GM21619 (cell line): ENCODE data around the gene ZFP36L1.

Source experiments
- ATAC-seq: cut with Tn5 transposase; IDR thresholded peaks from one replicate; pipeline ENCODE4 v1.9.1; 2021; ENCODE audit not compliant: unreplicated experiment

The ZFP36L1 gene

DNA sequence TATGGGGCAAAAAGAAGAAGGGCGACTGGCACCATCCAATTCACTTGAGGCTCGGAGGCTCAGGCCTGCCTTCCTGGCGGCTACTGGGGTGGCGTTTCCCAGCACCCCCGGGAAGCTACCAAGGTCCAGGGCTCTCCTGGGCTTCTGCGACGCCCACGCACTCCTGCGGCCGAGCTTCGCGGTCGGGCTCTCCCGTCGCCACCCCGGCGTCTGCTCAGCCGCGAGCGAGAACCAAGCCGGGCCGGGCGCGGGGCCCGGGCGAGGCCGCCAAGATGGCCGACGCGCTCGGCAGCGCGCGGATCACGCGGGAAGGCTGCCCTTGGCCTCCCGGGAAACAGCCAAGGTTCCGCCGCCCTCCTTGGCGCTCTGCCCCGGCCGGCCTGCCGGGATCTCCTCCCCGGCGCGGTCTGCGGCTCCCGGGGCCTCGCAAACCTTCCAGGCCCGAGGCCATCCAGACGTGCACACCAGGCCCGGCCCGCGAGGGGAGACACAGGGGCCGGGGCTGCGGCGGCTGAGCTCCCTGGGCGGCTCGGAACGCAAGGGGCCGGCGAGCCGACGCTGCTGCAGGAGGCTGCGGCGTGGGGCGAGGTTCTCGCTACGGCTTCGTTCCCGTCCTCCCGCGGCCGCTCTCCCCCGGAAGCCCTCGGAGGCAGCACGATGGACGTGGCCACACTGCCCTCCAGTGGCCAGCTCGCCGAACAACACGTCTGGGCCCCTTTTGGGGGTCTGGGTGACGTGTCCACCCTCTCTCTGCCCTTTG, 23.5 kb upstream of the ZFP36L1 start:
- ATAC-seq: peak; percentile 48

DNA sequence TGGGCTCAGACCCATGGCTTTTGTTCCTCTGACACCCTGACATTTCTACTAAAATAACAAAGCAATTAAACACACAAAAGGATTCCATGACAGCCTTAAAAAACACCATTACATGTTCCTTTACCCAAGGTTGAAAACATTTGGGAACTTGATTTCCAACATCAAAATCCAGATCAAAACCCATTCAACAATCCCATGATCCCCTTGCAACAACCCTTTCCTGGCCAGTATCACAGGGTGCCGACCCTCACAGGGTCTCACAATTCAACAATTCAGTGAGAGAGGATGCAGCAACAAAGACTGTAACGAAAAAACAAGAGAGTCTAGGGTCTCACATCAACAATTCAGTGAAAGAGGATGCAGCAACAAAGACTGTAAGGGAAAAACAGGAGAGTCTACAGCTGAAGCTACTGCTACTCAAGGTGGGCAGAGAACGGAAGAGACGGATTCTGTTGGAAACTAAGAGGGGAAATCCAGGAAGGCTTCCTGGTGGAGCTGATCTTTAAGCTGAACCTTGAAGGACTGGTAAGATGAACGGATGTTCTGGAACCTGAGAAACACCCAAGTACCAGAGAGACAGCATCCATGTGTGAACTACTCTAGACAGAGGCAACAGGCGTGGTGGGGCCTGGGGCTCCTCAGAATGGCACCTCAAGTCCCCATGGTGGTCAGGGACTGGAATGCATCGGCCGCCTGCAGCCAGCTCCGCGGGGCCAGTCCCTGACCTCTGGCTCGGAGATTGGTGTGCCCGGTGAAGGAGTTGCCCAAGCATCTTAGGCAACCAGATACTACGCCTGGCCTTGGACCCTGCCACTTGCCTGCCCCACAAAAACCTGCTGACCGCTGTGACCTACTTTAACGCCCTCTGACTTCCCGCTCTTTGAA, 22.7 kb upstream of the ZFP36L1 start:
- peak; percentile 3 for ATAC-seq

DNA sequence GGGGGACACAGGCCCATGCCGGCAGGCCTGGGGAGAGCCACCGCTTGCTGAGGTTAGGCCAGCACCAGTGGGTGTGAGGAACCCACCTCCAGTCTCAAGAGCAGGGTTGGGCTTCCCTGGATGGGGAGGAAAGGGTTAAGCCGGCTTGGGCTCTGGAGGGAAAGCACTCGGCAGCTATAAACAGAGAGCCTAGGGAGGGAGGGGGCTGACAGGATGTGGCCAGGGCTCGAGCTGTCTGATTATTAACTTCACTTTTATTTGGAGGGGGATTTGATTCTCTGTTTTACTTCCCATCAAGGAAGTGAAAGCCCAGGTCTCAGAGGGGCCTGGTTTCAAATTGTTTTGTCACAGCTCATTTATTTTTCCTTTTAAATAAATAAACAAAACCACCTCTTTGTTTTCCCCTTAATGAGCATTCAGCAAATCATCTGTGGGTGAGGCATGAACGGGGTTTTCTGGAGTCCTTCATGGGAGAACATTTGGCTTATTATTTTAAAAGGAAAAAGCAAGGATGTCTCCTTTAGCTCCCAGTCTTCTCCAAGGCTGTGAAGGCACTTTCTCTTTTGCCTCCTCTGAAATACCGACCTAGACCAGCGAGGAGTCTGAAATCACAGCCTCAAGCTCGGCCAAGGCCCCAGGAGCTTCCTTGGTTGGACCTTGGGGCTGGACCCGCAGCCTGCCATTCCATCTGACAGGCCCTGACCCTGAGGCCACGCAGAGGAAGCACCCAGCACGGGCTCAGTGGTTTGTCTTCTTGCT, 21.9 kb upstream of the ZFP36L1 start:
- no peak for ATAC-seq

DNA sequence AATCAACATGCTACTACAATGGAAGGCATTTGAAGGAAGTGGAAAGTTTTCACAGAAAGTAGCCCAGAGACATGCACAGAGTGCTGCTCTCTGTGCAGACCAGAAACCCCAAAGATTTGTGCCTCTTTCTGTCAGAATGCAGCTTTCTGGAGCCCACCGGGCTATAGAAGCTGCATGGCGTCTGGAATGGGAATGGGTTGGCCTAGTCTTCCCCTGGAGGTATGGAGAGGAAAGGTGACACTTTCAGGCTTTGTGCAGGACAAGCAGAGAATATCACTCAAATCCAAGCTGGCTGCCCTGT, 21.3 kb upstream of the ZFP36L1 start:
- ATAC-seq: no peak

DNA sequence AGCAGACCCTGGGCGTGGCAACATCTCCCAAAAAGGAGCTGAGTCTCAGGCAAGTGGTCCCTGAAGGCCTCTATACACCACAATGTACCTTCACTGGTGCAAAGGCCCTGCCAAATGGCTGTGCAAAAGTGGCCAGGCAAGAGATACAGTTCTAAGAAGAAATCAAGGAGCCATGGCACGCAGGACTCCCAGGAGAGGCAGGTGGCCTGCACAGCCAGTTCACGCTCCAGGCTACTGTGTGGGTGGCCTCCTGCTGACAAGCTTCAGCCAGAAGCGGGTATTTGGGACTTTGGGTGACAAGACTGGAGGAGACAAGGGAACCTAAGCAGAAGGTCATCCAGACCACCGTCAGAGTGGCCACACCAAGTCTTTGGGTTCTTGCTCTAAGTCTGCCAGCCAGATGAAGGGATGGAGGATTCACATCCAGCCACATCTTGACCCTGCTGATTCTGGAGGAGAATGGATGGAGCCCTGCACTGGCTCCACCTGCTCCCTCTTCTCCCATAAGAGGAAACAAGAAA, 20.5 kb upstream of the ZFP36L1 start:
- ATAC-seq: no peak

DNA sequence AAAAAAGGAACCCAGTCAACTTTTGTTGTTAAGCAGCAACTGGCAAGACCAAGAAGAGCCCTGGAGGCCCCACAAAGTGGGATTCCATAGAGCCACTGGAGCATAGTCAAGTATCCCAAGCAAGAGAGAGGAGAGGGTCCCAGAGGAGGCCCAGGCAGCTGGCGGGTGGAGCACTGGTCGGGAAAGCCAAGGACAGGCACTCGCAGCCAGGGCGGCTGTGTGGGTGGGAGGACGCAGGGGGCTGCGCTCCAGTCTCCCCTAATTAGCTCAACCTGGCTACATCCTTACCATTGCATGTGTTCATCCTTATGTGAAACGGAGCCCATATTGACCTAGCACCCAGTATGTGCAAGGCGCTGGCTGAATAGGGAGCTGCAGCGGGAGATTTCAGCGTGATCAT, 18.3 kb upstream of the ZFP36L1 start:
- ATAC-seq: no peak

DNA sequence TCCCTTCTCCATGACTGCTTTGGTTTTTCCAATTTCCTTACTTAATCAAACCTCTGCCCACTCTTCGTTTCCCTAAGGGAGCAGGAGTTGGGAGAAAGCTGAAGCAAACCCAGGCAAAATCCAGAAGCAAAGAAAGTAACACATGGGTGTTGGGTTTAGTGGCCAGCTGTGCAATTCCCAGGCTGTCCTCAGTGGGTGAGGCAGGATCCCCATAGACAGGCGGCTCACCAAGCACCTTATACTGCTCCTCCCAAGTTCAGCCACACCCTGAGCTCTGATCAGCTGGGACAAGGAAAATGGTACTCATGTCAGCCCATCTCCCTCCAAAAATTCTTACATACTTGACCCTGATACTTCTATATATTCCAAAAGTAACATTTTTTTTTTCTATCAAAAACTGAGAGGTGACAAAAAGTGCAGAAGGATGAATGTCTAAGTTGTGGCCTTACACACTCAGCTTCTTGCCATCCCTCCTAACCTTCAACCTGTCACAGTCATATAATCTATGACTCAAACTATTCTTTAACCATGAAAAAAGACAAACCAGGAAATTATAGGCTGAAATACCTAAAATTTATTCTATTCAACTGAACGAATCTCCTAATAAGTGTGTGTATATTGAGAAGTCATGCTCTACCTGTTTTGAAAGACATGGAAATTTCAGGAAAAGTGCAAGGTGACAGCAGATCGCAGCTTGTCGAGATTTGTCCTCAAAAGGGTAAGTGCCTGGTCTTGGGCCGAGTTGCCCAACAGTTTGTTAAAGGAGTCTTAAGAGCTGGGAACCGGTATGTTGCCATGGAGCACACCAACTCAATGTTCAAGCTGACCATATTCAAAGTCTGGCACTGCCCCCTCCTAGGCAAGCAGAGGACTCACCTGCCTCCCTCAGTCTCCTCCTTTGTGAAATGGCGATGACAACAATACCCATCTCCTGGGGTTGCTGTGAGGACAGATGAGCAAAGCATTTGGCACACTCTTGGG, 17.6 kb upstream of the ZFP36L1 start:
- ATAC-seq: no peak

DNA sequence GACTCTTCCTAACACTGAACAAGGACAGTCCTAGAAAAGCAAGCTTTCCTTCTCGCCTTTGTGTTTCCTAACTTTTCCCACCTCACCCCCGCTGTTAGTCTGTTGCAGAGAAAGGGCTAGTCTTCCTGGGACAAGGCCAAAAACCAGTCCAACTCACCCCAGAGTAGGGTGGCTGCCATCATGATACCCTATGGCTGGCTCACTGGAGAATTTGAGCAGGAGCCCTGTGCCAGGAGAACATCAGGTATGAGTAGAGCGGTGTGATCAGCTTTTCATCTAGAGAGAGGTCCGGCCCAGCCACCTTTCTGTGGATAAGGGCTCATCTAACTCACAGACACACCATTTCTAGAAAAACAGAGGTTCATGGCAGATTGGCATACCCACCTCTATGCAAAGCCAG, 16.7 kb upstream of the ZFP36L1 start:
- ATAC-seq: no peak

DNA sequence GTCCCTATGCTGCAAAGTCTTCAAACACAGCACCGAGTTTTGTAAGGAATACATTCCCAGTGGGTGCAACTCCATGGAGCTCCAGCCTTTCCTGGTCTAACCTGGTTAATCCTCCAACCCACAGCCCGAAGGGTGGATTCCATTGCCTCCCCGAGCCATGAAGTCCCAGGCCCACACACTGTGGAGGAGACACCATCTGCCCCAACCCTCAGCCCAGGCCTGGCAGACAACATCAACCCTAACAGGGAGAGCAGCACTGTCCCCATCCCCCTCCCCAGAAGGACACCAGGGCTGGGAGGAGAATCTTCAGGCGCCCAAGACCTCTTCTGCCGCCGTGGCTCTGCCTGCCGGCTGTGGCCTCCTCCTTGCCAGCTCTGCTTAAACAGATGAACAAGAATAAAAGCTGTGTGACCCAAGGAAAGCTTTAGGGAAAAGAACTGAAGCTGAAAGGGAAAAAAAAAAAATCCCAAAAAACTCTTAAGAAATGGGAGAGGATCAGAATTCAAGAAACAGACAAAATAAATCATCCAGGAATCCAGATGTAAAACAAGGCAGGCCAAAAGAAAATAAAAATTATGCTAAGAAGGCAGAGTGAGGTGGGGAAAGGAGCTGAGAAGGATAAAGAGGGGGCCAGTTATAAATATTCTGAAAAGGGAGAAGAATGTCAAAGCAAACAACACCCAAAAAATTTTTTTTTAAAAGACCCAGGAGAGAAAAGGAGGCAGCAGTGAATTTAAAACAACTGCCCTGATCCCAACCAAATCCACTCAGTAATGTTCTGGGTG, 16.0 kb upstream of the ZFP36L1 start:
- ATAC-seq: no peak

DNA sequence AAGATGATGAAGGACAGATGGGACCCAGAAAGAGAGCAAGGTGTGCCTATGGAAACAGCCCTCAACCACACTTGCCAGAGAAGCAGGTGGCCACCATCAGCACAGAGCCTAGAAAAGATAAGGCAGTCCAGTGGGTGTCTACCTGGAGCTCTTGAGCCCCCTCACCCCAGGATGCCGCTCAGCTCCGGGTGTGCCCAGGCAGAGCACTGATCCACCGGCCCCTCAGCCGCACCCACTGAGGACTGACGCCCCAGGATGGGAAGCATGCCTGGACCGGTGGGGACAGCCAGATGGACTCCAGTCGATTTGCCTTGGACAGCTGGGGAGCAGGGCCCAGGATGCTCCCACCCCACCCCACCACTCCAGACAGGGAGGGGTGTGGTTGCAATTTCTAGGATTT, 15.1 kb upstream of the ZFP36L1 start:
- ATAC-seq: no peak

DNA sequence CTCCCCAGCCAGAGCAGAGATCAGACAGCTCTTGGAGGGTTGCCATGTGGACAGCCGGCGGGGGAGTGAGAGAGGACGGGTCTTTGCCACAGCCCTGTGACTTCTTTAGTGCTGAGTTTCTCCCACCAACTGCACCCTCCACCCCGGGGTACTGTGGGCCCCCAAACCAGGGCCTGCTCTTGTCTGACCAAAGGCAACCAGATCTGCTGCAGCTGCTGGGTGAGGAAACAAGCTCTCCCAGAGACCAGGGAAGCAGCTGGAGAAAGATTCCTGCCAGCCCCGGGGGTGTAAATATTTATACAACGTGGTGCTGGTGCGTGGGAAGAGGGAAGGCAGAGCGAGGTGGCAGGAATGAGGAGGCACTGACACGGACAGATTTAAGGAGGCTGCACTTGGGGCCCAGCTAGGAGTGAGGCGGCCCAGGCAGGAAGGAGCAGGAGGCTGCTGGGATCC, 14.3 kb upstream of the ZFP36L1 start:
- no peak for ATAC-seq

DNA sequence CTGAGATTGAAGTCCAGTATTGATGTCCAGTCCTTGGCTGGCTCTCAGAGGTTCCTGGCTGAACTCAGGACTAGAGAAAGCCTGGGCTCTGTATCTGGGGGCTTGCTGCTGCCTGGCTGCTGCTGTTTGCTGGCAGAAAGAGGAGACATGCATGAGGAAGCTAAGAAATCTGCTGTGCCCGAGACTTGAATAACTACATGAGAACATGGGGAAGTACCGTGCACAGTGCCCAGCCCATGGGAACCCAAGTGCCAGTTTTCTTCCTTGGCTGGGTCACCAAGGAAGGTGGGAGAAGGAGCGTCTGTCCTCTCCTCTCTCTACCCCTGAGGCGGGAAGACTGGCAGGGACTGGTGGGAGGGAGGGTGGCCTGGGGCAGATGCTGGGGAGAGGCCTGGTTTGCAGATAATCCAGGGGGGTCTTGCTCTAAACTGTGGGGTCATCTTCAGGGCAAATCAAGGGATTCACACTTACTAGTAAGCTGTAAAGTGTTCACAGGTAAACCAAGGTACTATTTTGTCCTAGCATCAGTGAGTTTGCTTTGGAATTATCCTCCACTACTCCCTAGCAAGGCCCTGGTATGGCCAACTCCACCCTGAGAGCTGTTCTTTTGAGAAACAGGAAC, 13.8 kb upstream of the ZFP36L1 start:
- ATAC-seq: no peak

DNA sequence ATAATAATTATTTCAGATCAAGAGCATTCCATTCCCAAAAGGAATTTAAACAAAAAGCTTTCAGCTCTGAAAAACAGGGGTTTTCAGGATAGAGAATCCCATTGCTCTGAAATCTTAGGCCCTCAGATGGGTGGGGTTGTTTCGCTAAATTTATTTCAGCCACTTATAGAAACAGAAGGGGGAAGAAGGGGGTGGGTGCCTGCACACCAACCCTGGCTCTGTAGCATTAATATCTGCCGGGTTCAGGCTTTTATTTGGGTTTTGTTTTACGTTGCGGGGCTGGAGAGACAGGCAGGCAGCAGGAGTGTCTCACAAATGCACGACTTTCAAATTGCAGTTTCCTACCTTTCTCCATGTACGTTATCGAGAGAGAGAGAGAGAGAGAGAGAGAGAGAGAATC, 12.5 kb upstream of the ZFP36L1 start:
- no peak for ATAC-seq

DNA sequence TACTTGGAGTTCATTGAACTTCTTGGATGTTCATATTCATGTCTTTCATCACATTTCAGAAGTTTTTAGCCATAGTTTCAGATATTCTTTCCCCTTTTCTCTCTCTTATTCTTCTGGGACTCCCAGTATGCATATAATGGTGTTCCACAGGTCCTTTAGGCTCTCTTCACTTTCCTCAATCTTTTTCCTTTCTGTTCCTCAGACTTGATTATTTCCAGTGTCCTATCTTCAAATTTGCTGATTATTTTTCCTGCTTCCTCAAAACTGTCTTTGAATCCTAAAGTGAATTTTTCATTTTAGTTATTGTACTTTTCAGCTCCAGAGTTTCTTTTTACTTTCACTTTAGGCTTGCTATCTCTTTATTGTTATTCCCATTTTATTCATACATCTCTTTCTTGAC, 8.8 kb upstream of the ZFP36L1 start:
- ATAC-seq: no peak

DNA sequence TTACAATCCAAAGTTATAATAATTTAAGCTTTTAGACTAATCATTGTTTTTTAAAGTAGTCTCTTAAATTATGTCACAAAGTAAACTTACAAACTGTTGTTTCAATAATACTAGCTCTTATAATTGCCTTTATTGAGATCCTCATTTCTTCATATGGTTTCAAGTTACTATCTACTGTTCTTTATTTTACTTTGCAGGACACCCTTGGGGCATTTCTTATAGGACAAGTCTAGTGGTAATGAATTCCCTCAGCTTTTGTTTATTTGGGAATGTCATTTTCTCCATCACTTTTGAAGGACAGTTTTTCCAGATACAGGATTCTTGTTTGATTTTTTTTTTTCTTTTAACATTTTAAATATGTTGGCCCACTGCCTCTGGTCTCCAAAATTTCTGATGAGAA, 8.1 kb upstream of the ZFP36L1 start:
- ATAC-seq: no peak

DNA sequence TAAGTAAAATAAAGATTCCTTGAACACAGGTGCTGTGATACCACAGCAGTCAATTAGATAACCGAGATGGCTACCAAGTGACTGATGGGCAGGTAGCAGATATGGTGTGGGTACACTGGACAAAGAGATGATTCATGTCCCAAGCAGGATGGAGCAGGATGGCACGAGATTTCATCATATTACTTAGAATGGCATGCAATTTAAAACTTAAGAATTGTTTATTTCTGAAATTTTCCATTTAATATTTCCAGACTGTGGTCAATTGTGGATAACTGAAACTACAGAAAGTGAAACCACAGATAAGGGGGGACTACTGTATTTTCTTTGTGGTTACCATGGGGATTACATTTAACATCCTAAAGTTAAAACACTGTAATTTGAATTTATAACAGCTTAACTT, 7.5 kb upstream of the ZFP36L1 start:
- ATAC-seq: no peak

DNA sequence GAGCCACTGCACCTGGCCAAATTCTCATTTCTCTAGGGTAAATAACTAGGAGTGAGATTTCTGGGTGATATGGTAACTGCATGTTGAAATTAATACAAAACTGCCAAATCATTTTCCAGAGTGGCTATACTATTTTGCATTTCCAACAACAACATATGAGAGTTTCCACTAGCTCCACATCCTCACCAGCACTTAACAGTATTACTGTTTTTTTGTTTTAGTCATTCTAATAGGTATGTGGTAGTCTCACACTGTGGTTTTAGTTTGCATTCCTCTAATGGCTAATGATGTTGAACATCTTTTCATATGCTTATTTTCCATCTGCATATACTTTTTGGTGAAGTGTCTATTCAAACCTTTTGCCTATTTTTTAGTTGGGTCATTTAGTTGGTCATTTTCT, 5.8 kb upstream of the ZFP36L1 start:
- ATAC-seq: no peak

DNA sequence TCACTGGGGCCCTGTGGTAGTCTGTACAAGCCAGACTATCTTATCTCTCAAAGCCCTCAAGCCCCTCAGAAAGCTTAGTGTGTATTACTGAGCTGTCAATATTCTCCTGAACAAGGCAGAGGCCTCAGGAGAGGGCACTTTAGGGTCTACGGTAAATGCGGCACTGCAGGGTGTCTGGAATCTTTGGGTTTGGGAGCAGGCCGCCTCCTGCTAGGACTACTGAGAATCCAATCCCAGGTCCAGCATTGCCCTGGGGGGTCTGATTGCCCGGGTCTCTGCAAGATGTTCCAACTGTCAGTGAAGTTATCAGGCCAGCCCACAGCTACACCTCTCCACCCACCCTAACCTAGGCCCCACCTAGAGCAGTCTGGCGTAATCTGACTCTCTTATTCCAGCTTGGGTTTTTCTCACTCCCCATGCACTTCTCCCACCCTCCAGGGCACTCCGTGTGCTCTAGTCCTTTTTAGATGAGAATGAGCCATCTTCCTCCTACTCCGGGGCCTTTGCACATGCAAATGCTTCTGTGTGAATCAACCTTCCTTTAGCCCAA, 4.3 kb upstream of the ZFP36L1 start:
- ATAC-seq: no peak
